Measurements from ENCODE around the gene GIT2. TPM values are rescaled to one million over a fixed set of nuclear protein-coding genes. Genes with fewer than 3 reads are reported as not detected.

The GIT2 gene, protein sequence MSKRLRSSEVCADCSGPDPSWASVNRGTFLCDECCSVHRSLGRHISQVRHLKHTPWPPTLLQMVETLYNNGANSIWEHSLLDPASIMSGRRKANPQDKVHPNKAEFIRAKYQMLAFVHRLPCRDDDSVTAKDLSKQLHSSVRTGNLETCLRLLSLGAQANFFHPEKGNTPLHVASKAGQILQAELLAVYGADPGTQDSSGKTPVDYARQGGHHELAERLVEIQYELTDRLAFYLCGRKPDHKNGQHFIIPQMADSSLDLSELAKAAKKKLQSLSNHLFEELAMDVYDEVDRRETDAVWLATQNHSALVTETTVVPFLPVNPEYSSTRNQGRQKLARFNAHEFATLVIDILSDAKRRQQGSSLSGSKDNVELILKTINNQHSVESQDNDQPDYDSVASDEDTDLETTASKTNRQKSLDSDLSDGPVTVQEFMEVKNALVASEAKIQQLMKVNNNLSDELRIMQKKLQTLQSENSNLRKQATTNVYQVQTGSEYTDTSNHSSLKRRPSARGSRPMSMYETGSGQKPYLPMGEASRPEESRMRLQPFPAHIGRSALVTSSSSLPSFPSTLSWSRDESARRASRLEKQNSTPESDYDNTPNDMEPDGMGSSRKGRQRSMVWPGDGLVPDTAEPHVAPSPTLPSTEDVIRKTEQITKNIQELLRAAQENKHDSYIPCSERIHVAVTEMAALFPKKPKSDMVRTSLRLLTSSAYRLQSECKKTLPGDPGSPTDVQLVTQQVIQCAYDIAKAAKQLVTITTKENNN
- total RNA-seq = 41.3 to 42.7 TPM (median 42.6 TPM) in 3 replicates

DNA sequence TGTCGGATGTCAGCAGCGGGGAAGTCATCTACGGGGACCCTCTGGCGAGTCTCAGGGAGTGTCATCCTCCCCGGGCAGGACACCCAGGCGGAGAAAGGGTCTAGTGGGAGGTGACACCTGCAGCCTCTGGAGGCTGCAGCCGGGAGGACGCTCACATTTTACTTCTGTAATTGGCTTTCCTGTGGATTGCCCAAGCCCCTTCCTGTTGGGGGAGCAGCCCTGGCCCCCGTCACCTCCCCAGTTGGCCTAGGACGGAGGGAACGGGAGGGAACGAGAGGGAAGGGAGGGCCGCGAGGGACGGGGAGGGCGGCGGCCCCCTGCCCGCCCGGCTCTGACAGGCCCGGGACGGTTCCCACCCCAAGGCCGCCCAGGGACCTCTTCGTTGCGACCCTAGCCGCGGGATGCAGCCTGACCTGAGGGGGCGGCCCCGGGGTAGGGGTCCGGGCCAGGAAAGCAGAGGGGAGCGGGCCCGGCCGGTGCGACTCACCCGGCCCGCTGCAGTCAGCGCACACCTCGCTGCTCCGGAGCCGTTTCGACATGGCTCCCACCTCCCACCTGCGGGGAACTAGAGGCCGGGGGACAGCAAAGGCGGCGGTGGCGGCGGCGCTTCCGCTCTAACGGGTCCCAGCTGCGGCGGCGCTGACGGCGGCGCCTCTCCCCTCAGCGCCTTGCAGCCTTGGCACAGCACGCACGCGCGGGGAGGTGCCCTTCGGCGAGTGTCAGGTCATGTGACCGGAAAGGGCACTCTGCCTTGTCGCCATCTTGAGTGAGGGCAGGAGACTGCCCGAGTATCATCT lies at the start of gene GIT2:
Gene GIT2, minus strand, starts transcription at position 683 of the 797 bp plus-strand sequence. Its CDS starts 144 bp downstream, at position 539.
- Mint-ChIP-seq H3K9me3 (no peaks in the 10 kb centered on the region), H3K4me3 (peak within 1 kb of the TSS; percentile 95), H3K4me1 (peaks cover 34% of the 10 kb centered on the region), H3K27me3 (ENCODE audit: low read depth) (no peaks in the 10 kb centered on the region), H3K27ac (peak within 1 kb of the TSS; percentile 88), H3K36me3 (no peaks in the 10 kb centered on the region)
- peak; percentile 84 to 87 for DNase-seq (ENCODE audit: low spot score in 2 of 2, unreplicated experiment in 2 of 2)
- TF ChIP-seq, protein P1, sequence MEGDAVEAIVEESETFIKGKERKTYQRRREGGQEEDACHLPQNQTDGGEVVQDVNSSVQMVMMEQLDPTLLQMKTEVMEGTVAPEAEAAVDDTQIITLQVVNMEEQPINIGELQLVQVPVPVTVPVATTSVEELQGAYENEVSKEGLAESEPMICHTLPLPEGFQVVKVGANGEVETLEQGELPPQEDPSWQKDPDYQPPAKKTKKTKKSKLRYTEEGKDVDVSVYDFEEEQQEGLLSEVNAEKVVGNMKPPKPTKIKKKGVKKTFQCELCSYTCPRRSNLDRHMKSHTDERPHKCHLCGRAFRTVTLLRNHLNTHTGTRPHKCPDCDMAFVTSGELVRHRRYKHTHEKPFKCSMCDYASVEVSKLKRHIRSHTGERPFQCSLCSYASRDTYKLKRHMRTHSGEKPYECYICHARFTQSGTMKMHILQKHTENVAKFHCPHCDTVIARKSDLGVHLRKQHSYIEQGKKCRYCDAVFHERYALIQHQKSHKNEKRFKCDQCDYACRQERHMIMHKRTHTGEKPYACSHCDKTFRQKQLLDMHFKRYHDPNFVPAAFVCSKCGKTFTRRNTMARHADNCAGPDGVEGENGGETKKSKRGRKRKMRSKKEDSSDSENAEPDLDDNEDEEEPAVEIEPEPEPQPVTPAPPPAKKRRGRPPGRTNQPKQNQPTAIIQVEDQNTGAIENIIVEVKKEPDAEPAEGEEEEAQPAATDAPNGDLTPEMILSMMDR (IDR thresholded peaks at IDR 0.05; ENCODE audit: unreplicated experiment) = no peak

DNA sequence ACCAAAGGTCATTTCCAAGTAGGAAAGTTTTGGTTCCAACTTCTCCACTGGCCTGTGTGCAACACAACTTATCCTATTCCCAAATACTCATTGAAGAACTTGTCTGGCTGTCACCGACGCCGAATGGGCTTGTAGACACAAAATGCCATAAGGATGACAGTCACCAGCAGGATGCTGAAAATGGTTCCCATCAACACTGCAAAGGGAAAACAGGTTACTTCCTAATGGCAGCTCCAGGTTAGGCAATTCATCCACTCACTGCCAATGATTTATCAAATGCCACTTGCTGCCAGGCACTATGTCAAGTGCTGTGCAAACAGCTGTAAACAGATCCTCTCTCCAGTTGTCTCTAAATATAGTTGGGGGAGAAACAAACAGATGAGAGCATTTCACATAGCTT lies 46.1 kb upstream of the GIT2 start:
- TF ChIP-seq, protein P1 (IDR thresholded peaks at IDR 0.05; ENCODE audit: unreplicated experiment) = no peak
- Mint-ChIP-seq H3K4me1 (peaks cover 9% of the 10 kb centered on the region), H3K9me3 (no peaks in the 10 kb centered on the region), H3K4me3 (no peak overlapping the region), H3K27me3 (ENCODE audit: low read depth) (no peaks in the 10 kb centered on the region), H3K36me3 (peaks cover 3% of the 10 kb centered on the region), H3K27ac (no peak overlapping the region)
- DNase-seq (ENCODE audit: low spot score in 2 of 2, unreplicated experiment in 2 of 2) = no peak

DNA sequence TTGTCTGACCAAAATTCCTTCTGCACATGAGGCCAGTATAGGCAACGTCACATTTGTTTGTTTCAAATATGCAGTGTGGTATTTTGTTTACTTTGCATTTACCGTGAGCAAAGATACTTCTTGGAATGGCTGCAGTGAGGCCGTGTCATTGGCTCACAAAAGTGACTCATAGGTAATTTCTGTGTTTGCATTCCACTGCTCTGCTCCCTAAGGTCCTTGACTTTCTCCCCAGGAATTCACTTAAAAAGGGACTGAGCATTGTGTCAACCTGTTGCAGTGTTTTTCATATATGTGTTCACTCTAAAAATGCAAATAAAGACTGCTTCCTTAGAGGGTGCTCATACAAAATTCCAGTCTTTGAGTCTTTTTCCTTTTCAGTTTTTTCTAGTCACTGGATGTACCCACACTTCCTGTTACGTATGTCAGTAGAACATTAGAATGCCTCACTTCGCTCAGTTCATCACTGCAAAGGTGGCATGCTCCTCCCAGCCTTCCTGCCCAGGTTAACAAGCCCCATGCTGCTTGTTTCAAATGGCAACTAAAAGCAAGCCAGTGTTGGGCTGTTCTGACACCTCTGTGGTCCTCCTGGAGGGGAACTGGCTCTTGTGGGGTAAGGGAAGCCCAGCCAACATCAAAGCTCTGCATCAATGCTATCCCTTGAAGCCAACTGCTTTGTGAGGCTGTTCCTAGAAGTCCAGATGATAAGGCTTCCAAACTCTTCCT lies 43.1 kb upstream of the GIT2 start:
- TF ChIP-seq, protein P1 (IDR thresholded peaks at IDR 0.05; ENCODE audit: unreplicated experiment) = no peak
- Mint-ChIP-seq H3K4me1 (peaks cover 5% of the 10 kb centered on the region), H3K27ac (peak overlapping the region; percentile 91), H3K9me3 (no peaks in the 10 kb centered on the region), H3K27me3 (ENCODE audit: low read depth) (no peaks in the 10 kb centered on the region), H3K36me3 (peaks cover 20% of the 10 kb centered on the region), H3K4me3 (no peak overlapping the region)
- DNase-seq (ENCODE audit: low spot score in 2 of 2, unreplicated experiment in 2 of 2) = no peak

DNA sequence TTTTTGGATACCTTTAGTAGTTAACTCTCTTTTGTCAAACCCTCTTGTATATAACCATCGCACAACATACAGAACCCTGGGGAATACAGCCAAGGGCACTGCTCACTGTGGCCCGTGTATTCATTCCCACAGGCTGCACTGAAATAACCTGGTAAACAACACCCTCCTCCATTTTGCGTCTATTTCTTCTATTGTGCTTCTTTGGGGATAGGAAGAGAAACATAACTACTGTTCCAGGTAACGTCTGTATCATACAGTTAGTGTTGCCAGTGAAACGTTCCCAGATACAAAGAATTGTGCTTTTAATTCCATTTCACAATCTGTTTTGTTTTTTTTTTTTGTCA lies 42.5 kb upstream of the GIT2 start:
- H3K4me1 Mint-ChIP-seq = peaks cover 5% of the 10 kb centered on the region
- TF ChIP-seq, protein P1 (IDR thresholded peaks at IDR 0.05; ENCODE audit: unreplicated experiment) = no peak
- H3K27ac Mint-ChIP-seq = peak overlapping the region; percentile 91
- H3K4me3 Mint-ChIP-seq = no peak overlapping the region
- no peak for DNase-seq (ENCODE audit: low spot score in 2 of 2, unreplicated experiment in 2 of 2)
- no peaks in the 10 kb centered on the region for H3K9me3 Mint-ChIP-seq
- H3K36me3 Mint-ChIP-seq = peaks cover 21% of the 10 kb centered on the region
- H3K27me3 Mint-ChIP-seq (ENCODE audit: low read depth) = no peaks in the 10 kb centered on the region

DNA sequence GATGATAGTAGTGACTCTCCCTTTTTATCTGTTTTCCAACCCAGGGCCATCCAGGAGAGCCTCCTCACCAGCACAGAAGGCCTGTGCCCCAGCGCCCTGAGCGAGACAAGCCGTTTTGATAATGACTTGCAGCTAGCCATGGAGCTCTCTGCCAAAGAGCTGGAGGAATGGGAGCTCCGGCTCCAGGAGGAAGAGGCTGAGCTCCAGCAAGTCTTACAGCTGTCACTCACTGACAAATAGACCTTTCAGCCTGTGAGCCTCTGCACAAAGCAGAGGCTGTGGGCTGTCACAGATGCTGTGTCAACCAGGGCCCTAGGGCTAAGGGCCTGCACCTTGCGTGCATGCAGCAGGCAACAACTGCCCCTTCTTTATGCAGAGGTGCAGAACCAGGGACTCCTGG lies 41.1 kb upstream of the GIT2 start:
- Mint-ChIP-seq H3K27ac (no peak overlapping the region), H3K36me3 (peaks cover 29% of the 10 kb centered on the region), H3K27me3 (ENCODE audit: low read depth) (no peaks in the 10 kb centered on the region), H3K4me3 (no peak overlapping the region), H3K4me1 (no peaks in the 10 kb centered on the region), H3K9me3 (no peaks in the 10 kb centered on the region)
- DNase-seq (ENCODE audit: low spot score in 2 of 2, unreplicated experiment in 2 of 2) = no peak
- TF ChIP-seq, protein P1 (IDR thresholded peaks at IDR 0.05; ENCODE audit: unreplicated experiment) = no peak
